HCT116 (cell line): ENCODE measurements around the gene TRAPPC4. TPM values are rescaled to one million over a fixed set of nuclear protein-coding genes. Genes with fewer than 3 reads are reported as not detected.

Source experiments
- ATAC-seq: fragments of 200-7000 bp; cut with Tn5 transposase; 2 replicates; pipeline ENCODE4 v1.9.1; 2020; ENCODE audit warnings: mild to moderate bottlenecking, moderate library complexity
- BruUV-seq: library from RNA; stranded (reverse); fragments of 400-500 nt; replicated peaks from 2 replicates; lab custom pipeline; 2021; lab: Mats Ljungman, UMichigan
- CTCF ChIA-PET: fragments of 300-600 bp; sonication (Branson Sonifier 250); formaldehyde crosslinking; loops from one replicate; lab custom pipeline; 2021; ENCODE audit warnings: antibody characterized with exemption; lab: Charles Lee
- POLR2A ChIA-PET: fragments of 300-600, 350-600 bp; sonication (Branson Sonifier 250); formaldehyde crosslinking; loops from one replicate; lab custom pipeline; 2021; ENCODE audit warnings: antibody characterized with exemption; lab: Charles Lee
- RAD21 ChIA-PET, 2 experiments: fragments of 300-600 bp; sonication (Branson Sonifier 250); formaldehyde crosslinking; loops; one replicate each; lab custom pipeline; 2023; ENCODE audit warnings: low total read pairs in 2 of 2; ENCODE audit not compliant: uncharacterized antibody in 2 of 2, unreplicated experiment in 2 of 2, low non-redundant PET in 1 of 2; lab: Charles Lee
- DNase-seq: peaks from one replicate; pipeline ENCODE4 v3.0.0-alpha.2; 2010; ENCODE audit warnings: low read depth, low spot score
- H2AFZ ChIP-seq: fragments of 200-600 bp; shearing (Covaris generic), sonication (generic); 2 replicates; pipeline ENCODE4 v1.6.1; 2017; ENCODE audit warnings: low read depth, mixed run types, mixed read lengths, antibody characterized with exemption, low read length; ENCODE audit not compliant: poor library complexity, severe bottlenecking
- H3K27ac ChIP-seq: 2 replicates; pipeline ENCODE4 v1.5.1; 2012; ENCODE audit warnings: low read depth, low read length
- H3K27me3 ChIP-seq: fragments of 200-600 bp; sonication (generic); 2 replicates; pipeline ENCODE4 v1.6.1; 2016; ENCODE audit warnings: mixed run types, low read length, mixed read lengths; ENCODE audit not compliant: insufficient read depth
- H3K36me3 ChIP-seq, 2 experiments: fragments of 200-500 bp in 1 of 2; fragments of 200-600 bp in 1 of 2; sonication (Bioruptor generic) in 1 of 2; sonication (generic) in 1 of 2; 2 replicates each; pipeline versions ENCODE4 v1.5.1 to v1.6.1; 2014 to 2016; ENCODE audit warnings: low read length in 2 of 2, inconsistent platforms in 1 of 2, mixed read lengths in 1 of 2, mixed run types in 1 of 2; ENCODE audit not compliant: insufficient read depth in 2 of 2, control insufficient read depth in 1 of 2
- H3K4me1 ChIP-seq, 2 experiments: fragments of 200-600 bp in 1 of 2; sonication (generic) in 1 of 2; 2 replicates each; pipeline versions ENCODE4 v1.5.1 to v1.6.1; 2012 to 2017; ENCODE audit warnings: low read length in 2 of 2, inconsistent platforms in 1 of 2, mild to moderate bottlenecking in 1 of 2, mixed read lengths in 1 of 2, mixed run types in 1 of 2, moderate library complexity in 1 of 2; ENCODE audit not compliant: insufficient read depth in 2 of 2, control insufficient read depth in 1 of 2
- H3K4me2 ChIP-seq: fragments of 200-600 bp; sonication (generic); 2 replicates; pipeline ENCODE4 v1.6.1; 2017; ENCODE audit warnings: mixed run types, low read length, mixed read lengths
- H3K4me3 ChIP-seq, 2 experiments: fragments of 200-600 bp in 1 of 2; sonication (generic) in 1 of 2; replicated peaks in 1 of 2; 2 replicates each; pipeline ENCODE4 v1.5.1; 2011 to 2016; ENCODE audit warnings: low read length in 2 of 2, control low read depth in 1 of 2, low read depth in 1 of 2, mild to moderate bottlenecking in 1 of 2, mixed read lengths in 1 of 2, mixed run types in 1 of 2
- H3K79me2 ChIP-seq: fragments of 200-600 bp; sonication (generic); 2 replicates; pipeline ENCODE4 v1.6.1; 2017; ENCODE audit warnings: mild to moderate bottlenecking, mixed run types, low read length, moderate library complexity, mixed read lengths; ENCODE audit not compliant: insufficient read depth
- H3K9ac ChIP-seq: fragments of 200-600 bp; sonication (generic); 2 replicates; pipeline ENCODE4 v1.6.1; 2016; ENCODE audit warnings: low read length, mixed read lengths
- H3K9me2 ChIP-seq: fragments of 200-600 bp; sonication (generic), shearing (Covaris generic); 2 replicates; pipeline ENCODE4 v1.6.1; 2017; ENCODE audit warnings: mixed run types, mild to moderate bottlenecking, moderate library complexity; ENCODE audit not compliant: insufficient read depth
- H3K9me3 ChIP-seq, 2 experiments: fragments of 200-500 bp in 1 of 2; fragments of 200-600 bp in 1 of 2; sonication (Bioruptor generic) in 1 of 2; sonication (generic) in 1 of 2; 2 replicates each; pipeline ENCODE4 v1.6.1; 2014 to 2017; ENCODE audit warnings: low read length in 2 of 2, mixed read lengths in 2 of 2, inconsistent platforms in 1 of 2, low read depth in 1 of 2, mild to moderate bottlenecking in 1 of 2, mixed run types in 1 of 2, moderate library complexity in 1 of 2; ENCODE audit not compliant: control insufficient read depth in 1 of 2, insufficient read depth in 1 of 2
- H4K20me1 ChIP-seq: fragments of 200-600 bp; sonication (generic), shearing (Covaris generic); 2 replicates; pipeline ENCODE4 v1.6.1; 2017; ENCODE audit warnings: mixed run types, mild to moderate bottlenecking, moderate library complexity; ENCODE audit not compliant: insufficient read depth
- CBX3 ChIP-seq: IDR thresholded peaks from 2 replicates; pipeline ENCODE4 v1.6.1; 2012; ENCODE audit warnings: low read depth
- CEBPB ChIP-seq: IDR thresholded peaks from 2 replicates; pipeline ENCODE4 v1.6.1; 2012; ENCODE audit warnings: low read depth
- EGR1 ChIP-seq: IDR thresholded peaks from 2 replicates; pipeline ENCODE4 v1.6.1; 2012; ENCODE audit warnings: low read depth
- EZH2phosphoT487 ChIP-seq: fragments of 200-600 bp; IDR thresholded peaks from 2 replicates; pipeline ENCODE4 v1.6.1; 2018; ENCODE audit warnings: antibody characterized with exemption, borderline replicate concordance
- FOSL1 ChIP-seq: IDR thresholded peaks from 2 replicates; pipeline ENCODE4 v1.6.1; 2012; ENCODE audit warnings: low read depth
- JUND ChIP-seq: IDR thresholded peaks from 2 replicates; pipeline ENCODE4 v1.6.1; 2012
- POLR2A ChIP-seq: IDR thresholded peaks from 2 replicates; pipeline ENCODE4 v1.7.0; 2011; ENCODE audit warnings: borderline replicate concordance; ENCODE audit not compliant: insufficient read depth, insufficient read length; ENCODE audit errors: extremely low read depth
- POLR2AphosphoS5 ChIP-seq: IDR thresholded peaks from 2 replicates; pipeline ENCODE4 v1.6.1; 2011; ENCODE audit warnings: mild to moderate bottlenecking, low read depth, low read length, moderate library complexity
- RAD21 ChIP-seq: IDR thresholded peaks from 2 replicates; pipeline ENCODE4 v1.6.1; 2012; ENCODE audit warnings: low read depth, mild to moderate bottlenecking
- SP1 ChIP-seq: IDR thresholded peaks from 2 replicates; pipeline ENCODE4 v1.6.1; 2012; ENCODE audit warnings: low read depth
- SRF ChIP-seq: IDR thresholded peaks from 2 replicates; pipeline ENCODE4 v1.6.1; 2012; ENCODE audit warnings: low read depth
- TCF7L2 ChIP-seq: IDR thresholded peaks from 2 replicates; pipeline ENCODE4 v1.7.0; 2011; ENCODE audit warnings: borderline replicate concordance, inconsistent platforms; ENCODE audit not compliant: insufficient read depth, insufficient read length; ENCODE audit errors: extremely low read depth
- YY1 ChIP-seq: IDR thresholded peaks from 2 replicates; pipeline ENCODE4 v1.6.1; 2011; ENCODE audit warnings: low read length, low read depth, moderate library complexity, mild to moderate bottlenecking; ENCODE audit not compliant: insufficient replicate concordance; ENCODE audit errors: extremely low read depth
- ZNF274 ChIP-seq: fragments of 200-500 bp; sonication (Bioruptor generic); IDR thresholded peaks from 2 replicates; pipeline ENCODE4 v1.6.1; 2014; ENCODE audit warnings: mild to moderate bottlenecking, low read depth, low read length, inconsistent platforms
- intact Hi-C: fragments of 100-400 bp; cut with micrococcal nuclease; formaldehyde crosslinking; loops from 2 replicates; pipeline ENCODE4 v1.10.0; 2022
- total RNA-seq: library from RNA; stranded (reverse); gene quantifications from one replicate; pipeline ENCODE4 v1.2.1, GENCODE V29; 2021; ENCODE audit not compliant: unreplicated experiment
- TF ChIP-seq, protein P1 (sequence below): IDR thresholded peaks from 2 replicates; pipeline ENCODE4 v1.6.1; 2012
- TF ChIP-seq, protein P2 (sequence below): IDR thresholded peaks from 2 replicates; pipeline ENCODE4 v1.6.1; 2012
- TF ChIP-seq, protein P3 (sequence below), 3 experiments: fragments of 200-600 bp in 1 of 3; sonication (generic) in 1 of 3; IDR thresholded peaks in 2 of 3; conservative IDR thresholded peaks in 1 of 3; 2 replicates each; pipeline ENCODE4 v1.5.1; 2012 to 2017; ENCODE audit warnings: low read depth in 2 of 3, low read length in 2 of 3, antibody characterized with exemption in 1 of 3, borderline replicate concordance in 1 of 3, control low read depth in 1 of 3, mild to moderate bottlenecking in 1 of 3, mixed read lengths in 1 of 3, mixed run types in 1 of 3, moderate library complexity in 1 of 3; ENCODE audit not compliant: insufficient read depth in 1 of 3

Gene TRAPPC4
- total RNA-seq, 1 experiment from 2014 or later = 61.6 TPM

DNA sequence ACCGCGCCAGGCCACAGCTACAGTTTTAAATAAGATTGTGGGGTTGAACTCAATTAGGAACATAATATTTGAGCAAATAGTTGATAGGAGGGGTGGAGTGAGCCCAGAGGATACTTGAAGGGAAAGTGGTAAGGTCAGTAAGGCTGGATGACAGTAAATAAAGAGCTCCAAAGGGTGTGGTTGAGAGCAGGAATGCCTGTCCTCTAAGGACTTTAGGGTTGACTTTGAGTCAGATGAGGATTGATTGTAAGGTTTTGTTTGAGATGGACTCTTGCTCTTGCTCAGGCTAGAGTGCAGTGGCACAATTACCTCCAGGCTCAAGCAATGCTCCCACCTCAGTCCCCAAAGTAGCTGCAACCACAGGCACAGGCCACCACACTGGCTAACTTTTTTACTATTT, 44.6 kb upstream of the TRAPPC4 start:
- Histone ChIP-seq H3K27ac (no peak overlapping the region), H3K4me3 (no peak overlapping the region), H3K79me2 (no peaks in the 10 kb centered on the region), H3K4me1 (no peaks in the 10 kb centered on the region), H4K20me1 (no peaks in the 10 kb centered on the region), H2AFZ (no peak overlapping the region), H3K4me2 (no peak overlapping the region), H3K9ac (no peak overlapping the region), H3K9me2 (no peaks in the 10 kb centered on the region), H3K27me3 (no peaks in the 10 kb centered on the region), H3K36me3 (no peaks in the 10 kb centered on the region), H3K9me3 (no peaks in the 10 kb centered on the region)
- TF ChIP-seq ZNF274 = no peak
- TF ChIP-seq, protein P1, sequence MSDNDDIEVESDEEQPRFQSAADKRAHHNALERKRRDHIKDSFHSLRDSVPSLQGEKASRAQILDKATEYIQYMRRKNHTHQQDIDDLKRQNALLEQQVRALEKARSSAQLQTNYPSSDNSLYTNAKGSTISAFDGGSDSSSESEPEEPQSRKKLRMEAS = no peak
- TF ChIP-seq JUND = no peak
- no peak for TF ChIP-seq SP1
- TF ChIP-seq POLR2AphosphoS5 = no peak
- no peak for TF ChIP-seq CEBPB
- TF ChIP-seq TCF7L2 = no peak
- TF ChIP-seq SRF = no peak
- no peak for TF ChIP-seq YY1
- TF ChIP-seq POLR2A = no peak
- TF ChIP-seq, protein P2, sequence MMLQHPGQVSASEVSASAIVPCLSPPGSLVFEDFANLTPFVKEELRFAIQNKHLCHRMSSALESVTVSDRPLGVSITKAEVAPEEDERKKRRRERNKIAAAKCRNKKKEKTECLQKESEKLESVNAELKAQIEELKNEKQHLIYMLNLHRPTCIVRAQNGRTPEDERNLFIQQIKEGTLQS = no peak
- TF ChIP-seq, protein P3, sequence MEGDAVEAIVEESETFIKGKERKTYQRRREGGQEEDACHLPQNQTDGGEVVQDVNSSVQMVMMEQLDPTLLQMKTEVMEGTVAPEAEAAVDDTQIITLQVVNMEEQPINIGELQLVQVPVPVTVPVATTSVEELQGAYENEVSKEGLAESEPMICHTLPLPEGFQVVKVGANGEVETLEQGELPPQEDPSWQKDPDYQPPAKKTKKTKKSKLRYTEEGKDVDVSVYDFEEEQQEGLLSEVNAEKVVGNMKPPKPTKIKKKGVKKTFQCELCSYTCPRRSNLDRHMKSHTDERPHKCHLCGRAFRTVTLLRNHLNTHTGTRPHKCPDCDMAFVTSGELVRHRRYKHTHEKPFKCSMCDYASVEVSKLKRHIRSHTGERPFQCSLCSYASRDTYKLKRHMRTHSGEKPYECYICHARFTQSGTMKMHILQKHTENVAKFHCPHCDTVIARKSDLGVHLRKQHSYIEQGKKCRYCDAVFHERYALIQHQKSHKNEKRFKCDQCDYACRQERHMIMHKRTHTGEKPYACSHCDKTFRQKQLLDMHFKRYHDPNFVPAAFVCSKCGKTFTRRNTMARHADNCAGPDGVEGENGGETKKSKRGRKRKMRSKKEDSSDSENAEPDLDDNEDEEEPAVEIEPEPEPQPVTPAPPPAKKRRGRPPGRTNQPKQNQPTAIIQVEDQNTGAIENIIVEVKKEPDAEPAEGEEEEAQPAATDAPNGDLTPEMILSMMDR (IDR thresholded peaks at IDR 0.05 in 2 of 3, conservative IDR thresholded peaks at IDR 0.05 in 1 of 3; ENCODE audit: borderline replicate concordance in 1 of 3, insufficient read depth in 1 of 3, low read depth in 2 of 3, low read length in 2 of 3) = no peak
- TF ChIP-seq EGR1 = no peak
- no peak for TF ChIP-seq RAD21
- no peak for TF ChIP-seq FOSL1
- no peak for TF ChIP-seq EZH2phosphoT487
- no peak for TF ChIP-seq CBX3
- intact Hi-C loops = no loop called here
- RAD21 ChIA-PET = no interaction called here
- CTCF ChIA-PET = no interaction called here
- BruUV-seq = no TSS peak
- POLR2A ChIA-PET = no interaction called here
- ATAC-seq = no peak
- no peak for DNase-seq
